Dendritic cell treated with granulocyte-macrophage colony-stimulating factor and Interleukin-4, amounts not matched to agents 40 ng/mL and 50 ng/mL, for 4 days (primary cell): ENCODE results near the gene CDCP1.

Experiments used
- H3K27ac Mint-ChIP-seq: one replicate; pipeline ENCODE4 v1.8.0; 2022; ENCODE audit warnings: mild to moderate bottlenecking, mixed read lengths
- H3K27me3 Mint-ChIP-seq: one replicate; pipeline ENCODE4 v1.8.0; 2022; ENCODE audit warnings: mild to moderate bottlenecking, mixed read lengths
- H3K36me3 Mint-ChIP-seq: one replicate; pipeline ENCODE4 v1.8.0; 2022; ENCODE audit warnings: low read depth, mixed read lengths
- H3K4me1 Mint-ChIP-seq: one replicate; pipeline ENCODE4 v1.8.0; 2022; ENCODE audit warnings: low read depth, mixed read lengths
- H3K4me3 Mint-ChIP-seq: one replicate; pipeline ENCODE4 v1.8.0; 2022; ENCODE audit warnings: mild to moderate bottlenecking, moderate library complexity, mixed read lengths
- H3K9me3 Mint-ChIP-seq: one replicate; pipeline ENCODE4 v1.8.0; 2022; ENCODE audit warnings: mixed read lengths
- intact Hi-C: fragments of 100-400 bp; cut with micrococcal nuclease; formaldehyde crosslinking; loops from one replicate; pipeline ENCODE4 v1.15.0; 2022

CDCP1 gene

DNA sequence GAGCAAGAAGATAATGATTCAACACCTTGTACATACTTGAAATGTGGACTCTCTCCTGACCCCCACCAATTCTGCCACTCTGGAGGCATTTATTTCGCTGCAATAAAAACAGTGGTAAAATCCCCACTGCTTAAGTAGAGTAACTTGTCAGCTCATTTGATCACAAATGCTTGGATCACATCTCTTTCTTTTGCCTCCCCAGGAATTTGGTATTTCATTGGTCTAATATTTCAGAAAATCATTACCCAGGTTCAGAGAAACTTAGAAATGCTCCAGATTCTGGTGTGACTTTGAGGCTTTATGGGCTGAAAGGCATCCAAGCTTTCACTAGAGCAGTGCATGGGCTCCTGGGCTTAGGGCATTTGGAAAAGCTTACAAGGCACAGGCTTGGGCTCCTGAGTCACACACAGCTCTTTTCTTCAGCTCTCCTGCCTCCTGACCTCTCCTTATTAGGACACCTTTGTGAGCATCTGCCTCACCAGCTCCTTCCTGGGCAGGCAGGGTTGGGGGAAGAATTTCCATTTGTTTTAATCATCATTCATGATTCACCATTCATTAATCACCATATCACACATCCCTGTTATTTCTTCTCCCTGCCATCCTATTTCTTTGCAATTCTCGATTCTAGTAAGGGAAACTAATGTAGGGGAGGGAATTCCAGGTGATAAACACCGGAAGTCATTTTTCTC lies 22.5 kb downstream of the CDCP1 start:
- intact Hi-C loops: no loop called here
- H3K36me3 Mint-ChIP-seq: peaks cover 6% of the 10 kb centered on the region

GRCh38 chr3:45123030-45123429 lies 23.1 kb downstream of the CDCP1 start:
- H3K27me3 Mint-ChIP-seq: no peaks in the 10 kb centered on the region
- intact Hi-C loops: no loop called here
- no peak overlapping the region for H3K27ac Mint-ChIP-seq
- peaks cover 81% of the 10 kb centered on the region for H3K4me1 Mint-ChIP-seq
- H3K9me3 Mint-ChIP-seq: no peaks in the 10 kb centered on the region
- H3K36me3 Mint-ChIP-seq: peaks cover 7% of the 10 kb centered on the region
- H3K4me3 Mint-ChIP-seq: no peak overlapping the region

More for the DNA sequence above, 22.5 kb downstream of the CDCP1 start:
- Mint-ChIP-seq H3K9me3 (no peaks in the 10 kb centered on the region), H3K4me3 (no peak overlapping the region), H3K27me3 (no peaks in the 10 kb centered on the region), H3K27ac (peak overlapping the region; percentile 5), H3K4me1 (peaks cover 77% of the 10 kb centered on the region)

DNA sequence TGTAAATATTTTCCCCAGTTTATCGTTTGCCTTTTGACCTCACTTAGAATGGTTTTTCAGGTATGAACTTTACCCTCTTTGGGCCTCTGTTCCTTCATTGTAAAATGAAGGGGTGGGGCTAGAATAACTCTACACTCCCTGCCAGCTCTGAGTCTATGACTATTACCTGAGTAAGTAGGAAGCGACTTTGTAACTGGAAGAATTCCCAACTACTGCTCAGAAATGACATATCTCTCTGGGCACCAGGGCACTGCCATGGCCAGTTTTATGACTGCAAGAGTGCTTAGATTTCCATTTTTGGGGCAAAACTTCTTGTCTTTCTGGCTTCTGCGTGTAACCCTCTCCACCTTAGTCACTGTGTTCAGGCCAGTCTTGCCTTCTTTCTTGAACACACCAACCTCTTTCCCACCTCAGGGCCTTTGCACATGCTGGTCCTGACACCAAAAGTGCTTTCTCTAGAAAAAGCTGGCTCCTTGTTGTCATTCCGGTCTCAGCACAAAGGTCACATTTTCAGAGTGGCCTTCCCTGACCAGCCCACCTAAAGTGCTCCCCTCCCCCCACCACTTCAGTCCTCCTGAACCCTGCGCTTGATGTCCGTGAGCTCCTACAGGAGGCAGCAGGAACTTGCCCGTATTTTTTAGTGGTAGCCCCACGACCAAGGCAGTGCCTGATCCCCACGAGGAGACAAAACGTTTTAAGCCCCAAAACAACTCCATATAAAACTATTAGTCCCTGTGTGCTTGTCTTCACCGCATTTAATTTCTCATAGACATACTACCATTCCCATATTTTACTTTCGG lies 25.6 kb downstream of the CDCP1 start:
- intact Hi-C loops: no loop called here
- no peaks in the 10 kb centered on the region for H3K9me3 Mint-ChIP-seq
- no peaks in the 10 kb centered on the region for H3K27me3 Mint-ChIP-seq
- H3K4me3 Mint-ChIP-seq: no peak overlapping the region
- peaks cover 23% of the 10 kb centered on the region for H3K36me3 Mint-ChIP-seq
- peaks cover 64% of the 10 kb centered on the region for H3K4me1 Mint-ChIP-seq
- peak overlapping the region; percentile 22 for H3K27ac Mint-ChIP-seq

- Mint-ChIP-seq H3K36me3 (peaks cover 21% of the 10 kb centered on the region), H3K9me3 (no peaks in the 10 kb centered on the region), H3K27me3 (no peaks in the 10 kb centered on the region), H3K4me3 (no peak overlapping the region), H3K4me1 (peaks cover 58% of the 10 kb centered on the region), H3K27ac (no peak overlapping the region)
- intact Hi-C loops: no loop called here
Observed at GRCh38 chr3:45119824-45120358, 26.3 kb downstream of the CDCP1 start.

DNA sequence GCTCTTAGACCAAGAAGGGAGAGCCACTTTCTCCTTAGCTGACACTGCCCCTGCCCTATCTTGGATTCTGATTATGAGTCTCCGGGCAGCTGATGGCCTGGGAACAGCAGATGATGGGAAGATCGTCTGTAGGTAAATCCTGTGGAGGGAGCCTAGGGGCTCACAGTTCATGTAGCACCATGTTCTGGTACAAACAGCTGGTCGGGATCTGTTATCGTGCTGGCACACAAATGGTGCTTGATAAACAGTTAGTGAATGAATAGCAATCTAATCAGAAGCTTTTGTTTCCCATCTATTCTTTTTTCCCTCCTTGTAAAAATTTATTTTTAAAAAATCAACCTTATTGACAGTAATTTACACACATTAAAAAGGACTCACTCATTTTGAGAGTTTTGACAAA lies 26.8 kb downstream of the CDCP1 start:
- Mint-ChIP-seq H3K9me3 (no peaks in the 10 kb centered on the region), H3K36me3 (peaks cover 18% of the 10 kb centered on the region), H3K4me3 (no peak overlapping the region), H3K27me3 (no peaks in the 10 kb centered on the region), H3K4me1 (peaks cover 53% of the 10 kb centered on the region), H3K27ac (no peak overlapping the region)
- intact Hi-C loops: no loop called here

- Mint-ChIP-seq H3K27me3 (no peaks in the 10 kb centered on the region), H3K36me3 (peaks cover 18% of the 10 kb centered on the region), H3K4me3 (no peak overlapping the region), H3K4me1 (peaks cover 45% of the 10 kb centered on the region), H3K9me3 (no peaks in the 10 kb centered on the region), H3K27ac (no peak overlapping the region)
- intact Hi-C loops: no loop called here
Observed at GRCh38 chr3:45118615-45119071, 27.5 kb downstream of the CDCP1 start.

GRCh38 chr3:45116350-45116749 lies 29.8 kb downstream of the CDCP1 start:
- Mint-ChIP-seq H3K36me3 (peaks cover 35% of the 10 kb centered on the region), H3K9me3 (no peaks in the 10 kb centered on the region), H3K4me1 (peaks cover 49% of the 10 kb centered on the region), H3K27me3 (no peaks in the 10 kb centered on the region), H3K4me3 (no peak overlapping the region), H3K27ac (no peak overlapping the region)
- intact Hi-C loops: no loop called here

DNA sequence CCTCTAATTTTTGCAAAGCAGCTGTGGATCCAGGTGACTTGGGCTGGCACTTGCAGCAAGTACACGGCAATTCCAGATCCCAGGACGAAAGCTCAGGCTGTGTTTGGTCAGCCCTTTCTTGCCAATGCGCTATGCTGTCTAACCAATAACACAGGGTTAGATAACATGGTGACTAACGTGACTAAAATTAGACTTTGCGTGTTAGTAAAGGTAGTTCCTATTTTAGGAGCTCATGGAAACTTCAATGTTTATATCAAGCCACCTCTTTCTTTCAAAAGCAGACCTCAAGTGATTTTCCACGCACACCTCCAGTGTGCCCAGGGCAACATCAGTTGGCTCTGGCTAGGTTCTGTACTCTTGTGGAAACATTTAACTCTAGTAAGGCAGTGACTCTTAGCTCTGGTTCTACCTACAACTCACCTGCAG lies 32.5 kb downstream of the CDCP1 start:
- H3K4me3 Mint-ChIP-seq: no peak overlapping the region
- no peaks in the 10 kb centered on the region for H3K9me3 Mint-ChIP-seq
- H3K36me3 Mint-ChIP-seq: peaks cover 58% of the 10 kb centered on the region
- intact Hi-C loops: no loop called here
- H3K27me3 Mint-ChIP-seq: no peaks in the 10 kb centered on the region
- H3K4me1 Mint-ChIP-seq: peaks cover 47% of the 10 kb centered on the region
- no peak overlapping the region for H3K27ac Mint-ChIP-seq

- intact Hi-C loops: no loop called here
- Mint-ChIP-seq H3K4me3 (no peak overlapping the region), H3K36me3 (peaks cover 60% of the 10 kb centered on the region), H3K27me3 (no peaks in the 10 kb centered on the region), H3K9me3 (no peaks in the 10 kb centered on the region), H3K27ac (peak overlapping the region; percentile 5), H3K4me1 (peaks cover 40% of the 10 kb centered on the region)
Observed at GRCh38 chr3:45112939-45113338, 33.2 kb downstream of the CDCP1 start.

DNA sequence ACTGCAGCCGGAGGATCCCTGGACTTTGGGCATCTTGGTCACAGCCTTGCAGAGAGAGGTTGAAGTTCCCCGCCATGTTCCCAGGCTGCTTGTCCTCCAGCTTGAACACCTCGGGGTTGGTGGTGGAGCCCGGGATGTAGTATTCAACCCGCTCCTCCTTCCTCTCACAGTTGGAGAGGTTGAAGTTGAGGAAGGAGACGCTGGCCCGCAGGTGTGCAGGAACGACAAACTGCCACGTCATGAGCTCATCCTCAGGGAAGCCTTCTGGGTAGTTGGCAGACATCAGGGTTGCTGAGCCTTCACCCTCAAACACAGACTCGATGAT lies 35.7 kb downstream of the CDCP1 start:
- peaks cover 57% of the 10 kb centered on the region for H3K4me1 Mint-ChIP-seq
- intact Hi-C loops: no loop called here
- H3K27ac Mint-ChIP-seq: peak overlapping the region; percentile 82
- H3K4me3 Mint-ChIP-seq: peak overlapping the region; percentile 52
- no peaks in the 10 kb centered on the region for H3K27me3 Mint-ChIP-seq
- H3K9me3 Mint-ChIP-seq: no peaks in the 10 kb centered on the region
- peaks cover 66% of the 10 kb centered on the region for H3K36me3 Mint-ChIP-seq

DNA sequence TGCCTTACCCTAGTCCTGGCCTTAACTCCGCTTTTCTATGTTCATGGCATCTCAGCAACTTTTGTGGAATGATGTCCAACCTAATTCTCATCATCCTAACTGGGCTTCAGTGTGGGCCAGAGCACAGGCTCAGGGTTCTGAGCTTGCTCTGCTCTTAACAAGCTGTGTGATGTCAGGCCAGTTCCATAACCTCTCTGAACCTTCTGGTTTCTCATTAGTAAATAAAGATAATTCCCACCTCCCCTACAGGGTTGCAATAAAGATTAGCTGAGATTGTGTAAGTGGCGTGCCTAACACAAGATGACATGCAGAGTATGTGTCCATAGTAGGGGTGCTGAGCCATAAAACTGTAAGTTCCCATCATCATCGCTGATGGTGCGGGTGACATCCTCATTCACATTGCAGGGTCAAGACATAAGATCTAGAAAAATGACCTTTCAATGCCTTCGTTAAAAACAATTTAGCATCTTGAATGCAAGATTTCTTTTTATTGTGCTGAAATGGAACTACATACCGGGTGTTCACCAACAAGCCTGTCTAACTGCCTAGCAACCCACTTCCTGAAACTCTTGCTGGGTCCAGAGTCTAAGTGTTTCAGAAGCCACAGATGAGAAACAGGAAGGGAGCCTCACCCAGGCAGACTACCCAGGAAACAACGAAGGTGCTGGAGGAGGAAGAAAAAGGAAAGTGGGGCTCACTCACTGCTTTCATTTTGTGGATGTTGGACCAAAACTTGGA lies 36.2 kb downstream of the CDCP1 start:
- H3K36me3 Mint-ChIP-seq: peaks cover 71% of the 10 kb centered on the region
- intact Hi-C loops: no loop called here
- H3K9me3 Mint-ChIP-seq: no peaks in the 10 kb centered on the region
- peak overlapping the region; percentile 82 for H3K27ac Mint-ChIP-seq
- H3K27me3 Mint-ChIP-seq: no peaks in the 10 kb centered on the region
- H3K4me3 Mint-ChIP-seq: peak overlapping the region; percentile 52
- H3K4me1 Mint-ChIP-seq: peaks cover 57% of the 10 kb centered on the region

DNA sequence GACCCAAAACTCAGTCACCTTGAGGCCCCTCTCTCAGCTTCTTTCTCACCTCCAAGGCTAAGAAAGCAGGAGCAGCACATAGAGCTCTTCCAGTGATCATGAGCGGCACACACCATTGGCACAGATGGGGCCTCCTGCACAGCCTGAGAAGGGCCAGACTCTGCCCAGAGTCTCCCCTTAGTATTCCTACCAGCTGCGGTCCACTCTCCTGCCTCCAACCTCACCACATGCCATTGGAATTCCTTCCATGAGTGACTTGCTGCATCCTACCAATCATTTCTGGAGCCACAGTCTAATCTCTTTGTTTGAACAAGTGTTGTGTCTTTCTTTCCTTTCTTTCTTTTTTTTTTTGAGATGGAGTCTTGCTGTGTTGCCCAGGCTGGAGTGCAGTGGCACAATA lies 39.3 kb downstream of the CDCP1 start:
- no peak overlapping the region for H3K4me3 Mint-ChIP-seq
- no peaks in the 10 kb centered on the region for H3K9me3 Mint-ChIP-seq
- H3K27ac Mint-ChIP-seq: peak overlapping the region; percentile 23
- H3K27me3 Mint-ChIP-seq: no peaks in the 10 kb centered on the region
- peaks cover 44% of the 10 kb centered on the region for H3K4me1 Mint-ChIP-seq
- intact Hi-C loops: no loop called here
- H3K36me3 Mint-ChIP-seq: peaks cover 81% of the 10 kb centered on the region

GRCh38 chr3:45105855-45106671 lies 40.1 kb downstream of the CDCP1 start:
- peaks cover 48% of the 10 kb centered on the region for H3K4me1 Mint-ChIP-seq

More at GRCh38 chr3:45105855-45106671, 40.1 kb downstream of the CDCP1 start:
- intact Hi-C loops: no loop called here
- H3K36me3 Mint-ChIP-seq: peaks cover 73% of the 10 kb centered on the region
- peak overlapping the region; percentile 9 for H3K27ac Mint-ChIP-seq
- no peak overlapping the region for H3K4me3 Mint-ChIP-seq
- H3K27me3 Mint-ChIP-seq: no peaks in the 10 kb centered on the region
- H3K9me3 Mint-ChIP-seq: no peaks in the 10 kb centered on the region
